Measurements from ENCODE around the gene SGMS1.

SGMS1 gene

DNA sequence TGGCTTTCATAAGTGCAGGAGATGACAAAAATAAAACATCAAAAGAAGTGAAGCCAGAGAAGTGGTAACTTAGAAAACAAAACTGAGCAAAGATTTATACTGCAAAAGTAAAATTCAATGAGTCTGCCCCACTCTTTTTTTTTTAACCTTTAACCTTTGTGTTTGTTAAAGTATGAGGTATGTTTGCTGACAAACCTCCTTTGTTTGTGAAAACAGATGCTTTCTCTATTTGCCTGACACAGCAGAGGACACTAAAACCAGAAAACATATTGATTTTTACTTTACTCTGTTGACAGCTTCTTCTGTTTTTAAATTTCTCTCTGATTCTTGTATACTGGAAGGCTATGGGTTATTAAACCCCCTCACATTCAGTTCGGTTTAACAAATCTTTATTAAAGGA, 57.6 kb downstream of the SGMS1 start:
- H3K4me3 ChIP-seq (ENCODE audit: control insufficient read depth, low read depth, low read length), result no peak overlapping the region
- no peak for DNase-seq (ENCODE audit: low read depth)
- TF ChIP-seq, protein P1, sequence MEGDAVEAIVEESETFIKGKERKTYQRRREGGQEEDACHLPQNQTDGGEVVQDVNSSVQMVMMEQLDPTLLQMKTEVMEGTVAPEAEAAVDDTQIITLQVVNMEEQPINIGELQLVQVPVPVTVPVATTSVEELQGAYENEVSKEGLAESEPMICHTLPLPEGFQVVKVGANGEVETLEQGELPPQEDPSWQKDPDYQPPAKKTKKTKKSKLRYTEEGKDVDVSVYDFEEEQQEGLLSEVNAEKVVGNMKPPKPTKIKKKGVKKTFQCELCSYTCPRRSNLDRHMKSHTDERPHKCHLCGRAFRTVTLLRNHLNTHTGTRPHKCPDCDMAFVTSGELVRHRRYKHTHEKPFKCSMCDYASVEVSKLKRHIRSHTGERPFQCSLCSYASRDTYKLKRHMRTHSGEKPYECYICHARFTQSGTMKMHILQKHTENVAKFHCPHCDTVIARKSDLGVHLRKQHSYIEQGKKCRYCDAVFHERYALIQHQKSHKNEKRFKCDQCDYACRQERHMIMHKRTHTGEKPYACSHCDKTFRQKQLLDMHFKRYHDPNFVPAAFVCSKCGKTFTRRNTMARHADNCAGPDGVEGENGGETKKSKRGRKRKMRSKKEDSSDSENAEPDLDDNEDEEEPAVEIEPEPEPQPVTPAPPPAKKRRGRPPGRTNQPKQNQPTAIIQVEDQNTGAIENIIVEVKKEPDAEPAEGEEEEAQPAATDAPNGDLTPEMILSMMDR (conservative IDR thresholded peaks at IDR 0.05; ENCODE audit: control insufficient read depth, insufficient read depth, low read depth, low read length), result no peak

DNA sequence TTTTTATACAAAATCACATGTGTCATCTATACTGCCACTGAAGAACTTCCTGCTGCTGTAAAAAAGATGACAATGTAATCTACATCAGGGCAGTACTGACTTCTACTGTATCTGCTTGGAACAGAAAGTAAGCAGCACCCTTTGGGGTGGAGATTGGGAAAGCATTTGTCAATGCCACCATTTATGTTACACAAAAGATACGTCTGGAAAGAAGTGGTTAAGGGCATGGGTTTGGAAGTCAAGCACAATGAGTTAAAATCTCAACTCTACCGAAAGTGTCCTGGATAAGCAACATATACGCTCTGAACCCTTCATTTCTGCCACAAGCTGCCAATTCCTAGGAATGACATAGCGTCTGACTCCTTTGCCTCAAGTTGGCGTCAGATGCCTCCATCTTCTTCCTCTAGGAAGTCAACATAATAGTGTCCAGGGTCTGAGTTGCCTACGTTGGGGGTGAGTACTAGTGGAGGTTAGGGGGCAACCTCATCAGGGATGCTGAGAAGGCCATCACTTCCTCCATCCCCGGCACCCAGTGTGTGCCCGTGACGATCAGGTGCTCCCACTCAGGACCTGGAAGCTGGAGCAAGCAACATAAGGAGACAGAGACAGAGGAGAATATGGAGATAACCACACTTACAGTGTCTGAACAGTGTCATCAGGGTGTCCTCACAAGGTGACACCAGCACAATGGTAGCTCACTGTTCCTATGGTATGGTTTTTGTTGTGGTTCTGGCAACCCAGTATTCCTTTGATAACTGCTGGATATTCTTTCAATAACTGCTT, 58.3 kb downstream of the SGMS1 start:
- no peak overlapping the region for H3K4me3 ChIP-seq (ENCODE audit: control insufficient read depth, low read depth, low read length)
- TF ChIP-seq, protein P1 (conservative IDR thresholded peaks at IDR 0.05; ENCODE audit: control insufficient read depth, insufficient read depth, low read depth, low read length), result no peak
- no peak for DNase-seq (ENCODE audit: low read depth)

DNA sequence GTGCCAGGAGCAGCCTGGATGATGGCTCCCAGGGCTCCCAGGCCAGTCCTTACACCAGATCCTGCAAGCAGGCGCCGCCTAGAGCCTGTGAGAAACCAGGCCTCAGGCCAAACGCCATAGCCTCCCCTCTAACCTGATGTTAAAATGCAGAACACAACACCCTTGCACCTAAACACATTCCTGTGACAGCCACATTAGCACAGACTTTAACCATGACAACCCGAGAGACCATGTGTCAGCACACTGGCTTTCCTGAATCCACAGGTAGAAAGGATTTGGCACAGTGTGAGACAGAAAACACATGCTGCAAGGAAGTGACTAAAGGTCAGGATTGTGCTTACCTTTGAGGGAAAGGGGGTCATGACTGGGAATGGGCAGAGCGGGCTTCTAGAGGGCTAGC, 59.9 kb downstream of the SGMS1 start:
- no peak overlapping the region for H3K4me3 ChIP-seq (ENCODE audit: control insufficient read depth, low read depth, low read length)
- no peak for DNase-seq (ENCODE audit: low read depth)
- TF ChIP-seq, protein P1 (conservative IDR thresholded peaks at IDR 0.05; ENCODE audit: control insufficient read depth, insufficient read depth, low read depth, low read length), result no peak

DNA sequence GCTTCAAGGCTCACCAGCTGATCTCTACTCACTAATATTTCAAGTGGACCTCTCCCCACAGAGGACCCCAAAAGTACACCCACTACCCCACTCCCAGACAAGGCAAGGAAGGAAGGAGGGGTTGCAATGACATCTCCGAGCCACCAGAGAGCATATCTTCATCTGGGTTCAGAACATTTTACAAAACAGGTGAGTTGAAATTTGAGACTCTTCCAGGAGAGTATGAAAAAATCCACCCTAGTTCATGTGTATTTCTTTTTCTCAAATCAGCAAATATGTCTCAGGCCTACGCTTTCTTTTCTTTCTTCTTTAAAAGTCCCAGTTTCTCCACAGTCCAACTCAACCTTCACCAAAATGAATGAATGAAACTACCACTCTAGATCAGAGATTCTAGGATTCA, 61.9 kb downstream of the SGMS1 start:
- TF ChIP-seq, protein P1 (conservative IDR thresholded peaks at IDR 0.05; ENCODE audit: control insufficient read depth, insufficient read depth, low read depth, low read length), result peak; percentile 49
- no peak overlapping the region for H3K4me3 ChIP-seq (ENCODE audit: control insufficient read depth, low read depth, low read length)
- no peak for DNase-seq (ENCODE audit: low read depth)

DNA sequence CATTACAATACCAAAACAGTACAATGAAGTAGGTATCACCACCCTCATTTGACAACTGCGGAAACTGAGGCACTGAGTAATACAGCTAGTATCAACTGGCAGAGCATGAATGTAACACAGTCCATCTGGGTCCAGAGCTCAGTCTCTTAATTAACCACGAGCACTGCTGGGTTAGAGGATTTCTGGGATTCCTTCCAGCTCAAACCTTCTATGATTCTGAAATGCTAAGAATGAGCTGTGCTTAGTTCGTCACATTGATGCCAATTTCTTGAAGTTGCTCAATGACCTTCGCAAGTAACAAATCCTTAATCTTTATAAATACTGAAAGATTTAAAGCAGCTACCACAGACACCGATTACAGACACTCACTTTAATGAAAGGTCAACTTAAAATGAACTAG, 62.5 kb downstream of the SGMS1 start:
- peak; percentile 97 for DNase-seq (ENCODE audit: low read depth)
- no peak overlapping the region for H3K4me3 ChIP-seq (ENCODE audit: control insufficient read depth, low read depth, low read length)
- TF ChIP-seq, protein P1 (conservative IDR thresholded peaks at IDR 0.05; ENCODE audit: control insufficient read depth, insufficient read depth, low read depth, low read length), result no peak

DNA sequence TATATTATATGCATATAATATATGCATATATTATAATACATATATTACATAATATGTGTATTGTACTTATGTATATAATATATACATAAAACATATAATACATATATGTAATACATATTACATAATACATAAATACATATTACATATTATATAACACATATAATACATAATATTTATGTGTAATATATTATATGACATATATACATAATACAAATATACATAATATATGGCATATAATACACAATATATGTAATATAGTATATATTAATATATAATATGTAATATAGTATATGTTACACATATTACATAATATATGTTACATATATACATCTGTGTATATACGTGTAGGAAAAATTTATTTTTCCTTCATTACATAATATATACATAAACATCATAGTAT, 63.4 kb downstream of the SGMS1 start:
- no peak overlapping the region for H3K4me3 ChIP-seq (ENCODE audit: control insufficient read depth, low read depth, low read length)
- DNase-seq (ENCODE audit: low read depth), result no peak
- TF ChIP-seq, protein P1 (conservative IDR thresholded peaks at IDR 0.05; ENCODE audit: control insufficient read depth, insufficient read depth, low read depth, low read length), result no peak

Data from fibroblast of mammary gland (primary cell).